ENCODE results near the gene DHRSX.
"Not testable (repeated sequence)": the region's sequence is repeated elsewhere in the genome, so short reads cannot be mapped to it uniquely, and the experiment has no call there.

DHRSX gene

DNA sequence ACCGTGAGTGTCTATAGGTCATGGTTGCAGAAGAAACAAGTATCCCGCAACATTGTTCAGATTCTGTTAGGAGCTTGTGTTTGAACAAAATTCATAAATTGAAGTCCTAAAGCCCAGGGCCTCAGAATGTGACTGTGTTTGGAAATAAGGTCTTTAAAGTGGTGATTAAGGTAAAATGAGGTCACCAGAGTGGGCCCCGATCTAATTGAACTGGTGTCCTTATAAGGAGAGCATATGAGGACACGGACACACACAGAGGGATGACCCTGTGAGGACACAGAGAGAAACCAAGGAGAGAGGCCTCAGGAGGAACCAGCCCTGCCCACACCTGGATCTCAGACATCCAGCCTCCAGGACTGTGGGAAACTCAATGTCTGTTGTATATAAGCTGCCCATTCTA, 76.9 kb downstream of the DHRSX start:
- no peak for DNase-seq

DNA sequence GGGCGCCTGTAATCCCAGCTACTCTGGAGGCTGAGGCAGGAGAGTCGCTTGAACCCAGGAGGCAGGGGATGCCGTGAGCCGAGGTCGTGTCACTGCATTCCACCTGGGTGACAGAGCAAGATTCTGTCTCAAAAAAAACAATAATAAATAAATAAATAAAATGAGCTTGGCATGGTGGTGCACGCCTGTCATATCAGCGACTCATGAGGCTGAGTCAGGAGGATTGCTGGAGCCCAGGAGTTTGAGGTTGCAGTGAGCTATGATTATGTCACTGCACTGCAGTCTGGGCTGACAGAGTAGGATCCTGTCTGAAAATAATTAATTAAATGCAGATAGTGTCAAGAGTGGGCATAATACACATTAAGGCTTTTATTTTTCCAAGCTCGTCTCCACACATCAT, 77.5 kb downstream of the DHRSX start:
- no peak for DNase-seq

DNA sequence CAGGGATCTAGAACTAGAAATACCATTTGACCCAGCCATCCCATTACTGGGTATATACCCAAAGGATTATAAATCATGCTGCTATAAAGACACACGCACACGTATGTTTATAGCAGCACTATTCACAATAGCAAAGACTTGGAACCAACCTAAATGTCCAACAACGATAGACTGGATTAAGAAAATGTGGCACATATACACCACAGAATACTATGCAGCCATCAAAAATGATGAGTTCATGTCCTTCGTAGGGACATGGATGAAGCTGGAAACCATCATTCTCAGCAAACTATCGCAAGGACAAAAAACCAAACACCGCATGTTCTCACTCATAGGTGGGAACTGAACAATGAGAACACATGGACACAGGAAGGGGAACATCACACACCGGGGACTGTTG, 81.4 kb downstream of the DHRSX start:
- not testable (repeated sequence) for DNase-seq

DNA sequence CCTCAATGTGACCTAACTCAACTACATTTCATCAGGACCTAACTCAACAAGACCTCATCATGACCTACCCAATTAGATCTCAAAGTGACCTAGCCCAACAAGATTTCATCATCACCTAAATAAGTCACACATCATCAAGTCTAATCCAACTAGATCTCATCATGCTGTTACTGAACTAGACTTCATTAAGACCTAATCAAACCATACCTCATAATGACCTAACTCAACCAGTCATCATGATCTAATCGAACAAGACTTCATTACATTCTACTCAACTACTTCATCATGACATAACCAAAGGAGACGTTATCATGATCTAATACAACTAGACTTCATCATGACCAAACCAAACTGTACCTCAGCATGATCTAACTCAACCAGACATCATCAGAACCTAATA, 82.8 kb downstream of the DHRSX start:
- no peak for DNase-seq

DNA sequence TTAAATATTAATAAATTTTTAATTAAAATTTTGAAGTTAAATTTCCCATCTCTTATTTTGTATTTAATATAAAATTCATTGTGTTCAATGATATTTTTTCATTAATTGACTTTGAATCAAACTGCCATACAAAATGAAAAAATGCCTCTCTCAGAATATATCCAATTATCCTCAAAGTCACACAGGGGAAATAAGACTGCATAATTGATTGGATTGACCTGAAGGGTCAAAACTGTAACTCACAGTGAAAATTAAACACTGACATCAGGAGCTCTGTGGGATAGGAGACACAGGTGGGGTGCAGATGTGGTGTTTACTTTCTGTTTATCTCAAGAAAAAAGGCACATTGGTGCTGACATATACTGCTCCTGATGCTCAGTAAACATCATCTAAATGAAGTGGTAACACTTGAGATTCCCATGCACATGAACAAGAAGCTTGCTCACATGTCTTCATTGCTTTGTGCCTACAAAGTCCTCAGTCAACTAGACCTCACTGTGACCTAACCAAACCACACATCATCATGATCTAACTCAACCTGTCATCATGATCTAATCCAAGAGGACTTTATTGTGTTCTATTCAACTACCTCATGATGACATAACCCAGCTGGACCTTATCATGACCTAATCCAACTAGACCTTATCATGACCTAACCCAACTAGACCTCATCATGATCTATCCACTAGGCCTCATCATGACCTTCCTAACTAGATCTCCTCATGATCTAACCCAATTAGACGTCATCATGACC, 83.7 kb downstream of the DHRSX start:
- no peak for DNase-seq

DNA sequence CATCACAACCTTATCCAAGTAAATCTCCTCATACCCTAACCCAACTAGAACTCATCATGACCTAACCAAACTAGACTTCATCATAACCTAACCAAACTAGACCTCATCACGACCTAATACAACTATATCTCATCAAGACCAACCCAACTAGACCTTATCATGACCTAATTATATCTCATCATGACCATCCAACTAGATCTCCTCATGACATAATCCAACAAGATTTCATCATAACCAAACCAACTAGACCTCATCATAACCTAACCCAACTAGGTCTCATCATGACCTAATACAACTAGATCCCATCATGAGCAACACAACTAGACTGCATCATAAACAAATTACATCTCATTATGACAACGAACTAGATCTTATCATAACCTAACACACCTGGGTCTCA, 86.4 kb downstream of the DHRSX start:
- no peak for DNase-seq

DNA sequence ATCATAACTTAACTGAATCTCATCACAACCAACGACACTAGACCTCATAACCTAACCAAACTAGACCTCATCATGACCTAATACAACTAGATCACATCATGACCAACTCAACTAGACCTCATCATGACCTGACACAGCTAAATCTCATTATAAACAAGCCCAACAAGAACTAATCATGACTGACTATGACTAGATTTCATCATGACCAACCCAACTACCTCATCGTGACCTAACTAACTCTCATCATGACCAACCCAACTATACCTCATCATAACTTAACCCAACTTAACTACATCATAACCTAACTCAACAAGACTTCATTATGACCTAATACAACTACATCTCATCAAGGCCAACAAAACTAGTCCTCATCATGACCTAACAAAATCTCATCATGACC, 86.8 kb downstream of the DHRSX start:
- DNase-seq = no peak

DNA sequence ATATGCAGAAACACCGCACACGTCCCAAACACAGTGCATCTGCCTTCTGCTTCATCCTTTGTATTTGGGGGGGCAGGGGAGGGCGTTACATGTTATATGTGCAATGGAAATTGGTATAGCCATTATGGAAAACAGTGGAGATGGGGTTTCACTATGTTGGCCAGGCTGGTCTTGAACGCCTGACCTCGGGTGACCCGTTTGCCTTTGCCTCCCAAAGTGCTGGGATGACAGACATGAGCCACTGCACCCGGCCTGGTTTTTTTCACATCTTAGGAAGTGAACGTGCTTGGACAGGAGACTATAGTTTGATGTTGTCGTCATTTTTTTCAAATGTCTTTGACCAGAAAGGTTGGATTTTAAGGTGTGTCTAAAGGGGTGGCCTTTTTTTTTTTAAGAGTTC, 88.6 kb downstream of the DHRSX start:
- DNase-seq = no peak

DNA sequence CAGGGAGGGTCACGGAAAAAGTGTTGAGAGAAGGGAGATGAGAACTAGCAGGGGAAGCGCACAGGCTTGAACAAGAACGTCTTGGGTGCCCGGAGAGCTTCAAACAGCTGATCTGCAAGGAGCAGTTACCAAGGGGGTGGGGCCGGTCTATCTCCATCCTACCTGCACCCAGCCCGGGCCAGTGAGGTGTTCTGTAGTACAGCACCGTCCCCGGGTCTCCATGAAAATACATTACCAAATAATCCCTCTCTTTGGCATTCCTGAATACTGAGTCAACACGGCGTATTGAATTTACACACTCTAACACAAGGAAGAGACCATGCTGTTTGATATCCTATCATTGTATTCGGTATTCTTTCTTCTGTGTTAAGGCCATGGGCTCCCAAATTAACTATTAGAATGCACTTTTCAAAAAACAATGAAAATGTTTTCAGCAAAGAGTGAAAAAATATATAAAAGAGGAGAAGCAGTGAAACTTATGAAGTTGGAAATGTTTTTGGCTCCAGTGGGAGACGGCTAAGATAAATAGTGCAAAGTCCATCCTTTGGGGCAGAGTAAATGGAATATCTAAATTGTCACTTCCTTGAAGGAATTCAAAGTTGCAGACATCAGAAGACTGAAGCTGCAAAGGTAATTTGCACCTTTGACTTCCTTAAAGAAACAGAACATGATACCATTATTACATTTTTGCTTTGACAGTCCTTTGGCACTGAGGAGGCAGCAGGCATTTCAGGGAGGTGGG, 90.3 kb downstream of the DHRSX start:
- no peak for DNase-seq

DNA sequence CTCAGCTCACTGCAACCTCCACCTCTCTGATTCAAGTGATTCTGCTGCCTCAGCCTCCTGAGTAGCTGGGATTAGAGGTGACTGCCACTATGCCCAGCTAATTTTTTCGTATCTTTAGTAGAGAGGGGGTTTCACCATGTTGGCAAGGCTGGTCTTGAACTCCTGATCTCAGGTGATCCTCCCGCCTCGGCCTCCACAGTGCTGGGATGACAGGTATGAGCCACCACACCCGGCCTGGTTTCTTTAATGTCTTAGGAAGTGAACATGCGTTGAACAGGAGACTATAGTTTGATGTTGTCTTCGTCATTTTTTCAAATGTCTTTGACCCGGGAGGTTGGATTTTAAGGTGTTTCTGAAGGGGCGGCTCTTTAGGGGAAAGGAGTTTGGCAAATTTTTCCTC, 91.0 kb downstream of the DHRSX start:
- DNase-seq = no peak

DNA sequence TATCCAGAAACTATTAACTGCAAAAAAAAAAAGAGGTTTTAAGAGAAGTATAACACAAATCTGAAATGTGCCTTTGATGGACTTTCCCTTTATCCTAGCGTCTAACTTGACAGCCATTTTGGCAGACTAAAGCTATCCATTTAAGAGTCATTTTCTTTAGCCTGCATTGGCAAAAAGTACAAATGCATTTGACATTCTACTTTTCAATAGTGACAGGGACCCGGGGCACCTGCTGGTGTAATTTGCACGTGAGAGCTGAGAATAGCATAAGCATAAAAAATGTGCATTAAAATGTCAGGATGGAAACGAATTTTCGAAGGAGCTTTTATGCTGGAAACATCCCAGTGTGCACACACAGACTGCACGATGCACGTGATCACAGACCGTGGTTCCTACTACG, 91.9 kb downstream of the DHRSX start:
- DNase-seq = no peak

DNA sequence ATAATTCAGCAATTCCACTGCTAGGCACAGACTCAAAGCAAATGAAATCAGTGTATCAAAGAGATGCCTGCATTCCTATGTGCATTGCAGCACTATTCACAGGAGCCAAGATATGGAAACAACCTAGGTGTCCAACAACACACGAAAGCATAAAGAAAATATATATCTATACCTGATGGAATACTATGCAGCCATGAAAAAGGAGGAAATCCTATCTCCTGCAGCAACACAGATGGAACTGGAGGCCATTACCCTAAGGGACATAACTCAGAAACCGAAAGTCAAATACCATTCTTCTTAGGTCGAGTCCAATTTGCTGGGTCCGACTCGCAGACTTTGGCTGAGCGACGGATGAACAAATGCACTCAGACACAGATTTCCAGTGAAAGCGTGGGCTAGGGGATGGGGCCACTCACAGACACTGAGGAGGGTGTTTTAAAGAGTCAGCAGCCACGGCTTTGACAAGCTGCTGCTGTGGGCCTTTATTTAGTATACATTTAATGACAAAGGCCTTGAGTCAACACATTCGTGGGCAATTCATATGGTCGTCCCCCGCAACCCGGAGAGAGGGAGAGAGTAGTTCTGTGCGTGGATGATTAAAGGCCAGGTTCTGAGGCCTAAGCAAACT, 93.8 kb downstream of the DHRSX start:
- no peak for DNase-seq

DNA sequence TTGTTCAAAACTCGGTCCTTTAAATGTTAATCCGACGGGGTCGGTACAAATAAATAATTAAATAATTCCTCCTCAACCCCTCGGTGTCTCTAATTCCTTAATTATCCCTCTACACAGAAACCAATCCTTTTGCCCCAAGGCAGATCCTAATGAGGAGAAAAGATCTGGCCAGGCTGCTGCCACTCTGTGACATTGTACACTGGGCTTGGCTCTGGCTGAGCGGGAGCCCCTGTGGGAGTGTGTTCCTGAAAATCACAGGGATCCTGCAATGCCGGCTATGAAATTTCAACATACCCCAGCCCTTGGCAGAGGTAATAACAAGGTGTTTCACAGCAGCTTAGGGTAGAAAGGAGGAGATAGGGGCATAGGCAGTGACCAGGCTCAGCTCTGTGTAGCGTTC, 96.0 kb downstream of the DHRSX start:
- no peak for DNase-seq

DNA sequence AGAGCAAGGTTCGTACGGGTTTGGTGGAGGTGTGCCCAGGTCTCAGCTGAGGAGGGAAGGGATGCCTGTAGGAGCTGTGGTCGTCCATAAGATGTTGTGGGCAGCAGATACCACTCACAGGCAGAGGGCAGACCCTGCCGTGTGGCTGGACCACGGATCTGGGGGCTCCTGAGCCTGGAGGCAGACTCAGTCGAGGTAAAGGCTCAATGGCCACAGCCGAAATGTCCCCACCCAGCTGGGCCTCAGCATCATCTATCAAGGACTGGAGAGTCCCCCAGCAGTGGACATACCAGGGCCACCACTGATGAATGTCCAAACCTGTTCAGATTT, 98.5 kb downstream of the DHRSX start:
- no peak for DNase-seq

DNA sequence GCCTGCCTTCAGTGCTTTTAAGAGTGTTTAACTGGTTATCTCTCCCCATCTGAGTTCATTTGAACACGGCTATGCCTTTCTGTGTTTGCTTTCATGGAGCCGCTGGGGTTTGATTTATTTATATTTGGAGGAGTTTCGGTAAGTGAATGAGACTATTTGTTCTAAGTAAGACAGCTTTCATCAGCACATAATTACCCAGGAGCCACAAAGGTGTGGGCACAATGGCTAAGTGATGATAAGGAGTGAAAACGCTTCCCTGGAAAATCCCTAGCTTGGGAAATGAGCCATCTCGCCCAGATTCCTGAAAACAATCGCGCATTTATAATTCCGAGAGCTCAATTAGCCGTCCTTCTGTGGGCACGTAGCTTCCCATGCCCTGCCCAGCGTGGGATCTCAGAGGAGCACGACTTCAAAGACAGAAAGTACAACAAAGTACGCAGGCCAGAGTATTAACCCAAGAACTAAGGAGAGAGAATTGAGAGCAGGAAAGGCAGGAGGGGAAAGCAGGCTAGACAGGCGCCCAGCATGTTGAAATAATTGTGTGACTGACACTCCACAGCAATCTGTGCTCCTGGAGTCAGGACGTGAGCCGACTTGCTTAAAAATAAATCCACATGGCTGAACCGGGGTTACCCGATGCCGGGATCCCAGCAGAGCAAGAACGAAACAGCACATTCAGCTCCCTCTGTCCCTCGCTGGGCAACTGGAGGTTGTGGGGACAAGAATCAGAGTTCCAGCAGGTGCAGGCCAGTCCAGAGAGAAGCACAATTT, 99.0 kb downstream of the DHRSX start:
- no peak for DNase-seq

DNA sequence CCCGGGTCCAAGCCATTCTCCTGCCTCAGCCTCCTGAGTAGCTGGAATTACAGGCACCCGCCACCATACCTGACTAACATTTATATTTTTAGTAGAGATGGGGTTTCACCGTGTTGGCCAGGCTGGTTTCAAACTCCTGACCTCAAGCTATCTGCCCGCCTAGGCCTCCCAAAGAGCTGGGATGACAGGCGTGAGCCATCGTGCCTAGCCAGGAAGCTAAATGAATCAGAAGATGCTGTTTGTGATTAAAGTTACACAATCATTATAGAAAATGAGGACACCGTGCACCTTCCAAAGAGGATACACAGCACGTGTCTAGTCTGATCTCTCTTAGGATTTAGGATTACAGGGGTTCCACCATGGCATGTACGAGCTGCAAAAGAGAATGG, 99.6 kb downstream of the DHRSX start:
- no peak for DNase-seq

DNA sequence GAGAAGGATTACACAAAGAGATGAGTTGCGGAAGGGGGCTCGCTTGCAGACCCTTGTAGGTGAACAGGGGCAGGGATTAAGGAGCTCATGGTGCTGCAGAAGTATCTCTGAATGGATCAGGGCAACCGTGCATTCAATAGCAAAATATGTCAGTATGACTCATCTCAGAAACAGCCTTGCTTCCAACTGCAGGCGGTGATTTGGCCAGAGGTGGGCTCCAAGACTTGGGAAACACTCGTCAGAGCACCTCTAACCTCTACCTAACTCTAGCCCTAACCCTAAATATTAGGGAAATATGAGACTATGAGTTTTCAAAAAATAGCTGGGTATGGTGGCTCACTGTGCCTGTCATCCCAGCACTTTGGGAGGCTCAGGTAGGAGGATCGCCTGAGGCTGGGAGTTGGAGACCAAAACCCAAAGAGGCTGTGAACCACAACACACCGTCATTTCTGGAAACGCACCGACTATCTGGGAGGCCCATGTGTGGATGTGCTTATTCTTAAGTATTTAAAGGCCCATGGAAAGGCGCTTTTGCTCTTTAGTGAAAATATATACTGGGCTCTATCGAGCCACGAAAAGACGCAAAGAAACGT, 102.6 kb downstream of the DHRSX start:
- DNase-seq = no peak

DNA sequence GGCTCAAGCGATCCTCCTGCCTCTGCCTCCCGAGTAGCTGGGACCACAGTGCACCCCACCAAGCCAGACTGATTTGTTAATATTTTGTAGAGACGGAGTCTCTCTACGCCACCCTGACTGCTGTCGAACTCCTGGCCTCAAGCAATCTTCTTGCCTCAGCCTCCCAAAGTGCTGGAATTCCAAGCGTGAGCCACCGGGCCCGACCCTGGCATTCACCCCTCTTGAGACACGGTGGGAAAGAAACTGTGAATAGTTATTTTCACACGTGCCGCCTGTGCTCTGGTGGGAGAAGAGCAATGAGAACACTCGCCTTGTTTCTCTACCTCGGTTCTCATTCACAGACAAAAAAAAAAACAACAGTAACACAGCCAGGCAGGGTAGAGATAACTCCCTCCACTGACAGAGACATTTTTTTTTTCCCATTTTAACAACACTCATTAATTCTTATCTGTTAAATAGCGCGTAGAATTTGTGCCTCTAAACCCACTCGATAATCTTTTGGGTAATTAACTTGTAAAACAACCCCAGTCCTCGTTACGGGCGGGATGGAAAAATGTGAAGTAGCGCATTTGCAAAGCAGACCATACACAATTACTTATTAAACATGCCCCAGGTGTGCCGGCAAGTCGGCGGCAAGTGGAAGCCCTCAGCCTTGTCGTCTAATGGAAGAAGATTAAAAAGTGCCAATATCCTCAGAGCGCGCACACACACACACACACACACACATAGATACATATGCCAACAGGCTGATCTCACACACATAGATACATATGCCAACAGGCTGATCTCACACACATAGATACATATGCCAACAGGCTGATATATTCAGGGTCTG, 103.3 kb downstream of the DHRSX start:
- no peak for DNase-seq

DNA sequence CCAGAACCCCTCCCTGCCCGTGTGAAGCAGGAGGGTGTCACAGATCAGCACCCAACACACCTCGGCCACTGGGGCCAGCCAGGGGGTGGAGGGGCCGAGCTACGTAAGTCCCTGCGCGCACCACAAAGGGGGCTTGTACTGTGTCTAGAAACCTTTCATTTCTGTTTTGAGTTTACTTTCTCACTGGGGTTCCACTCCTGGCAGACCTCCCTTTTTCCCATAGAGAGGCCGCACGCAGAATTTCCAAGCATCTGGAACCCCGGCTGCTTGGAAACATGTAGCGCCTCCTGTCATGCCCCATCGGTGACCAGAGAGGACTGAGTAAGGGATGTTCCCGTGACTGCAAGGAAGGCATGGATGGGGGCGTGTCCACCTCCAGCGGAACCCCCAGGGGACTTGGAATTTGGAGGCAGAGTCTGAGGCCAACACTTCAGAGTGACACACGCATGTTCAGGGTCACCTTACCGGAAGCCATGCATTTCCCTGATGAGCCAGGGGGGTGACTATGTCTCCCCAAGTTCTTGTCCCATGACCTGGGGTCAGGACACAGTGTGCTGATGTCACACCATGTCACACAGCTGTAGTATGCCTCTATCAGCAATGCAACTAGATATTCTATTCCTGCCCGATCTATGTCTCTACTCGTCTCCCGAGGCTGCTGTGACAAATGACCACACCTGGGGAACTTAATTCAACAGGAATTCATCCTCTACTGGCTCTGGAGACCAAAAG, 105.3 kb downstream of the DHRSX start:
- no peak for DNase-seq

DNA sequence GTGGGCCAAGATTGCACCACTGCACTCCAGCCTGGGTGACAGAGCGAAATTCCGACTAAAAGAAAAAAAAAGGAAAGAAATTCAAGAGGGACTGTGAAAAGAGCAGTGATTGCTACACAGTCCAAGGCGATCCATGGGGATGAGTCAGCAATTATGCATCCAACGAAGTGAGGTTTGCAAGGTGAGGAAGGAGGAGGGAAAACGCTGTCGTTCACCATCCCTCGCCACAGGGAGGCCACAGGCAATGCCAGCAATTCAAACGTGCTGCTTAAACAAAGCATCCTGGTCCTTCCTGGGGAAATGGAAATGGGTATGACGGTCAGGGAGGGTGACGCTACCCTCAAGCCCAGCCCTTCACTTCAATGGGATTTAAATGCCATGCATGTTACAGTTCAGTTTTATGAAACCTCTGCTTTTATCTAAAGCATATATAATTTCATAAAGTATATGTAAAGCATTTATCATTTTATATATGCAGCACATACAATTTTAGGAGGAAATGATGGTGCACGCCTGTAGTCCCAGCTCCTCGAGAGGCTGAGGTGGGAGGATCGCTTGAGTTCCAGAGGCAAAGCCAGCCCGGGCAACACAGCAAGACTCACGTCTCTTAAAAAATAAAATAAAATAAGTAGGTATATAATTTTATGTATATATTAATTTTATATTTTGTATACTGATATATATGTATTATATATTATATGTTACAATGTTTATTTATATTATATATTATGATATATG, 108.7 kb downstream of the DHRSX start:
- no peak for DNase-seq
